Measurements from ENCODE around the gene PPHLN1.
"Not testable (repeated sequence)": the region's sequence is repeated elsewhere in the genome, so short reads cannot be mapped to it uniquely, and the experiment has no call there.

PPHLN1 gene

DNA sequence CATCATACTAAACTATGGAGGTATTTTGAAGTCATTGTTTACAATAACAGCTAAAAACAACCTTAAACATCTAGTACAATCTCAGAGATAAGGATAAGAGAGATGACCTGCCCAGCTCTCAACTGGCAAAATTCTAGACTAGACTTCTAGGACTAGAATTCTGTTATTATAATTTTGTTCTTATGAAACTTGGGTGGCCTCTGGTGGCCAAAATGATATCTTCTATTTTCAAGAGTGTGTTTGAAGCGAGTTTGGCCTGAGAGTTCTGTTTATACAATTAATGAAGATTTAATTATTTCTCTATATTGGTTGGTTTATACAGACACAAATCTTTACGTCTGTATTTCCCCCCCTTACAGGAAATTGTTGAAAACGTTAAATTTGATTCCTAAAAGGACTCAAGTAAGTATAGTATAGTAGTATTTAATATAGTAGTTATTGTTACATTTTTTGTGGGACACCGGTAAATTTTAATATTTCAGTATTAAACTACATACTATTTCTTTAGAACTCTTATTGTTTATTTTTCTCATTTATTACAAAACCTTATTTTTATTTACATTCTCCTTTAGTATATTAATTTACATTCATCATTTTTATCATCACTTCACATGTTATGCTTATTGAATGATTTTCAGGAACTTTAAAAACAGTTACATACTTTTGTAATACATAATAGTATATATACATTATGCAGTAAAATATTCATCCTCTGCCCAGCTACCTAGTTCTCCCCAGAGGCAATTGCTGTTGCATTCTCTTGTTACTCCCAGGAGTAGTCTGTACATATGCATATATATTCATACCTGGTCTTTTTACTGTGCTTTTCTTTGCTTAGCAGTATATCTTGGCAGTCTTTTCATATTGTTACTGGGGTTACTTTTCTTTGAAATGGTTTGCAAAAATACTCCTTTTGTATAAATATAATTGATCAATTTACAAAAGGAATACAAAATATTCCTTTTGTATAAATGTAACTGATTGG lies 6.6 kb downstream of the PPHLN1 start:
- TF ChIP-seq, protein P1, sequence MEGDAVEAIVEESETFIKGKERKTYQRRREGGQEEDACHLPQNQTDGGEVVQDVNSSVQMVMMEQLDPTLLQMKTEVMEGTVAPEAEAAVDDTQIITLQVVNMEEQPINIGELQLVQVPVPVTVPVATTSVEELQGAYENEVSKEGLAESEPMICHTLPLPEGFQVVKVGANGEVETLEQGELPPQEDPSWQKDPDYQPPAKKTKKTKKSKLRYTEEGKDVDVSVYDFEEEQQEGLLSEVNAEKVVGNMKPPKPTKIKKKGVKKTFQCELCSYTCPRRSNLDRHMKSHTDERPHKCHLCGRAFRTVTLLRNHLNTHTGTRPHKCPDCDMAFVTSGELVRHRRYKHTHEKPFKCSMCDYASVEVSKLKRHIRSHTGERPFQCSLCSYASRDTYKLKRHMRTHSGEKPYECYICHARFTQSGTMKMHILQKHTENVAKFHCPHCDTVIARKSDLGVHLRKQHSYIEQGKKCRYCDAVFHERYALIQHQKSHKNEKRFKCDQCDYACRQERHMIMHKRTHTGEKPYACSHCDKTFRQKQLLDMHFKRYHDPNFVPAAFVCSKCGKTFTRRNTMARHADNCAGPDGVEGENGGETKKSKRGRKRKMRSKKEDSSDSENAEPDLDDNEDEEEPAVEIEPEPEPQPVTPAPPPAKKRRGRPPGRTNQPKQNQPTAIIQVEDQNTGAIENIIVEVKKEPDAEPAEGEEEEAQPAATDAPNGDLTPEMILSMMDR (IDR thresholded peaks at IDR 0.05; ENCODE audit: low read depth, low read length), result no peak
- no peak overlapping the region for H3K4me3 ChIP-seq (ENCODE audit: low read depth, low read length)

DNA sequence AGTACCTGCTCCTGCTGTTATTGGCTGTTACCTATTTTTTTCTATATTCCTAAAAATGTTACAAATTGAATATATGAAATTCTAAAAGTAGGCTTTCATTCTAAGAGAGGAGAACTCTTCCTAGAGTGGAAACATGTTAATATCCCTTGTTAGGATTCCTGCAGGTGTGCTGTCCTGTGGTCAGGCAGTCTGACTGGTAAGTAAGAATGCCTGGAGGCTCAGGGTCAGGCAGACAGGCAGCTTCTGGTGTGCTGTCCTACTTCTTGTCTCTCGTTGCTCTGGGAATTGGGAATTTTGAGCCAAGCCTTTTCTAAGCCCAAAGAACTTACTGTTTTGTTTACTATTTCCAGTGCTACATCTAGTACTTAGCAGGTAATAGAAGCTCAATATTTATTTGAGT lies 10.3 kb downstream of the PPHLN1 start:
- no peak overlapping the region for H3K4me3 ChIP-seq (ENCODE audit: low read depth, low read length)
- TF ChIP-seq, protein P1 (IDR thresholded peaks at IDR 0.05; ENCODE audit: low read depth, low read length), result no peak

DNA sequence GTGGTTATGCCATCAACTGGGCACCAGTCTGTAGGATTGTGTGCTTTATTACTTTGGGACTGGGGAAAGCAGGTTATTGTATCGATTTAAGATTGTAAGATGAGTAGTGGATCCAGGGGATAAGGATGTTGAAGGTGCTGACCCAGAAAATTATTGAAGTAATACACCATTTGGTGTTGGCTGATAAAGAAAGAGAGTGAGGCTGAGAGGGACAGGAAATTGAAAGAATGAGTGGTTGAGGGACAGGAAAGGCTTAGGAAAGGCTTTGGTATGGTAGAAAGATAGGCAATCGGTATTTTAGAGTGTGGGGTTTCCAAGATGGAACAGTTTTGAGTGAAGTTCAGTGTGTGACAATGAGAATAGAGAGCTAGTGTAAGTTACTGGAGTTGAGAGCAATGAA lies 12.3 kb downstream of the PPHLN1 start:
- H3K4me3 ChIP-seq (ENCODE audit: low read depth, low read length), result no peak overlapping the region
- TF ChIP-seq, protein P1 (IDR thresholded peaks at IDR 0.05; ENCODE audit: low read depth, low read length), result no peak

DNA sequence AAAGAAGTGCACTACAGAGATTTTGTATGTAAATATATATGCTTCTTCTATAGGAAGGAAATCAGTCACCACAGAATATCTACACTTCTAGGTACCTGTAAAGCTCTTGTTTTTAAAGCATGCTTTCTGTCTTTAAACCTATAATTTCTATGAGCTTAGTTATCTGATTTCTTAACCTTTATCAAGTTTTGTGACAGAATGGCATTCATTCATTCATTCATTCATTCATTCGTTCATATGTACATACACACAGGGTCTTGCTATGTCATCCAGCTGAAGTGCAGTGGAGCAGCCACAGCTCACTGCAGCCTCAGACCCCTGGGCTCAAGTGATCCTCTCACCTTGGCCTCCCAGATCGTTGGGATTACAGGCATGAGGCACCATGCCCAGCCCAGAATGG lies 16.1 kb downstream of the PPHLN1 start:
- H3K4me3 ChIP-seq (ENCODE audit: low read depth, low read length), result no peak overlapping the region
- TF ChIP-seq, protein P1 (IDR thresholded peaks at IDR 0.05; ENCODE audit: low read depth, low read length), result no peak

DNA sequence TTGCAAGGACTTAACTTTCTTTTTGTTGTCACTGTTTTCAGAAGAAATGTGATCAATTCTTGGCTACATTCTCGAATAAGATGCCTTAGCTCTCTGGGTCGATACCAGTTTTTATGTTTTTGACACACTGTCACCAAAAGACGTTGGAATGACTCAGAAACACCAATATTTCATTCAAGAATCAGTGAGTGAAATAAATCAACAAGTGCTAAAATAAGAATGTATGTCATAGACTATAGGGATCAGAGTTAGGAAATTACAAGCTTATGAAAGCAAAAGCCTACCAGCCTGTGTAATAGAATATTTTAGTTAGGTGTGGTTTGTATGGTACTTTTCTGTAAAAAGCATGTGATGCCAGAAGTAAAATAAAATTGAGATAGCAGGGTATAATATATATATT lies 17.8 kb downstream of the PPHLN1 start:
- TF ChIP-seq, protein P1 (IDR thresholded peaks at IDR 0.05; ENCODE audit: low read depth, low read length), result no peak

DNA sequence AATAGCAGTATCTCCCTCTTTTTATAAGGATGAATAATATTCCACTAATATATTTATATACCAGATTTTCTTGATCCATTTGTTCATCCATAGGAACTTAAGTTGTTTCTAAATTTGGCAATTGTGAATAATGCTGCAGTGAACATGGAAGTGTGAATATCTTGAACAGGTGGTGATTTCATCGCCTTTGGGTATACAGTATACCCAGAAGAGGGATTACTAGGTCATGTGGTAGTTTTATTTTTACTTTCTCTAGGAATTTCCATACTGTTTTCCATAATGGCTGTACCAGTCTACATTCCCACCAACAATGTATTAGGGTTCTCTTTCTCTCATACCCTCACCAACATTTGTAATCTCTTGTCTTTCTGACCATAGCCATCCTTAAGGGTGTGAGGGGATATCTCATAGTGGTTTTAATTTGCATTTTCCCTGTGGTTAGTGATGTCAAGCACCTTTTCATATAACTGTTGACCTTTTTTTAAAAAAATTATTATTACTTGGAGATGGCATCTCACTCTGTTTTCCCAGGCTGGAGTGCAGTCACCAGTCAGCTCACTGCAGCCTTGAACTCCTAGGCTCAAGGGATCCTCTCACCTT lies 20.5 kb downstream of the PPHLN1 start:
- H3K4me3 ChIP-seq (ENCODE audit: low read depth, low read length), result no peak overlapping the region
- TF ChIP-seq, protein P1 (IDR thresholded peaks at IDR 0.05; ENCODE audit: low read depth, low read length), result no peak

More for the DNA sequence above, 17.8 kb downstream of the PPHLN1 start:
- no peak overlapping the region for H3K4me3 ChIP-seq (ENCODE audit: low read depth, low read length)

DNA sequence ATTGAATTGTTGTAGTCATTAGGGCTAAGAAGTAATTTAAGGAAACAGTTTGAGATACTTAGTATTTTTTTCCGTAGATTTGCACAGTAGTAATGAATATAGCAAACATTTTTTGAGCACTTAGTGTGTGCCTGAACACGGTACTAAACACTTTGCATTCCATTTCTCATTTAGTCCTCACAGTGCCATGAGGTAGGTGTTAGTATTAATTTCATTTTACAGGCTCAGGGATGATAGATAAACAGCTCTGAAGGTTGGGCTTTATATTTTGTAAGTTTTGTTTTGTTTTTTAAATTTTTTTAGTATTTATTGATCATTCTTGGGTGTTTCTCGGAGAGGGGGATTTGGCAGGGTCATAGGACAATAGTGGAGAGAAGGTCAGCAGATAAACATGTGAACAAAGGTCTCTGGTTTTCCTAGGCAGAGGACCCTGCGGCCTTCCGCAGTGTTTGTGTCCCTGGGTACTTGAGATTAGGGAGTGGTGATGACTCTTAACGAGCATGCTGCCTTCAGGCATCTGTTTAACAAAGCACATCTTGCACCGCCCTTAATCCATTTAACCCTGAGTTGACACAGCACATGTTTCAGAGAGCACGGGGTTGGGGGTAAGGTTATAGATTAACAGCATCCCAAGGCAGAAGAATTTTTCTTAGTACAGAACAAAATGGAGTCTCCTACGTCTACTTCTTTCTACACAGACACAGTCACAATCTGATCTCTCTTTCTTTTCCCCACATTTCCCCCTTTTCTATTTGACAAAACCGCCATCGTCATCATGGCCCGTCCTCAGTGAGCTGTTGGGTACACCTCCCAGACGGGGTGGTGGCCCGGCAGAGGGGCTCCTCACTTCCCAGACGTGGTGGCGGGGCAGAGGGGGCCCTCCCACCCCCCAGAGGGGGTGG lies 23.4 kb downstream of the PPHLN1 start:
- H3K4me3 ChIP-seq (ENCODE audit: low read depth, low read length), result not testable (repeated sequence)

DNA sequence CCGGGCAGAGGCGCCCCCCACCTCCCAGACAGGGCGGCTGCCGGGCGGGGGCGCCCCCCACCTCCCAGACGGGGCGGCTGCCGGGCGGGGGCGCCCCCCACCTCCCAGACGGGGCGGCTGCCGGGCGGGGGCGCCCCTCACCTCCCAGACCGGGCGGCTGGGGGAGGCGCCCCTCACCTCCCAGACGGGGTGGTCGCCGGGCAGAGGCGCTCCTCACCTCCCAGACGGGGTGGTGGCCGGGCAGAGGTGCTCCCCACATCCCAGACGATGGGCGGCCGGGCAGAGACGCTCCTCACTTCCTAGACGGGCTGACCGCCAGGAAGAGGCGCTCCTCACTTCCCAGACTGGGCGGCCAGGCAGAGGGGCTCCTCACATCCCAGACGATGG lies 24.0 kb downstream of the PPHLN1 start:
- not testable (repeated sequence) for H3K4me3 ChIP-seq (ENCODE audit: low read depth, low read length)

Data from WI38 (cell line).